ENCODE measurements around the gene SMURF1. TPM values are rescaled to one million over a fixed set of nuclear protein-coding genes. Genes with fewer than 3 reads are reported as not detected.

SMURF1 gene
- total RNA-seq, 1 donor from 2014 or later, result 35.0 TPM

DNA sequence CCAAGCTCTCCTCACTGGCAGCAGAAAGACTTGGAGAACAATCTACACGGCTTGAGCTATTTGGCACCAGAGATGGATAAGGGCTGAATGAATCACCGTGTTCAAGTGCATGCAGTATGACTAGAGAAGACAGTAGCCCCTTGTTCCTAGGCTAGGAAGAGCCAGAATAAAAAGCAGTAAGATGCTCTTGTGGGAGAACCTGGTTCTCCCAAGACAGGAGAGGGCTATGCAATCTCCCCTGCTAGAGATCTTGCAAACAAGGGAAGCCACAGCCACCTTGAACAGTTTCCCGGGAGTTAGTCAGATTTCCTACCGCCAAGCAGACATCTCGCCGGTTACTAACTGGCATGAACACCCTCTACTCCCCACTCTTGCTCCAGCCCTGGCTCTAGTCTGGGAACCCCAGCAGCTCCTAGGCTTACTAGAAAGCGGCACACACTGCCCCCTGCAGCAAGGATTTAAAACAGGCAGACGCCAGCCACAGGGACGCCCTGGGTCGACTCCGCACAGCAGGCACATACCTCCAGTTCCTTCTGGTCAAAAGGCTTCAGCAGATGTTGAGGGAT, 107.3 kb downstream of the SMURF1 start:
- no peaks in the 10 kb centered on the region for H3K27me3 ChIP-seq
- no peaks in the 10 kb centered on the region for H3K9me3 ChIP-seq
- peak; percentile 26 for ATAC-seq
- H3K27ac ChIP-seq, result no peak overlapping the region
- no peak for DNase-seq
- peaks cover 100% of the 10 kb centered on the region for H3K36me3 ChIP-seq
- TF ChIP-seq, protein P1, sequence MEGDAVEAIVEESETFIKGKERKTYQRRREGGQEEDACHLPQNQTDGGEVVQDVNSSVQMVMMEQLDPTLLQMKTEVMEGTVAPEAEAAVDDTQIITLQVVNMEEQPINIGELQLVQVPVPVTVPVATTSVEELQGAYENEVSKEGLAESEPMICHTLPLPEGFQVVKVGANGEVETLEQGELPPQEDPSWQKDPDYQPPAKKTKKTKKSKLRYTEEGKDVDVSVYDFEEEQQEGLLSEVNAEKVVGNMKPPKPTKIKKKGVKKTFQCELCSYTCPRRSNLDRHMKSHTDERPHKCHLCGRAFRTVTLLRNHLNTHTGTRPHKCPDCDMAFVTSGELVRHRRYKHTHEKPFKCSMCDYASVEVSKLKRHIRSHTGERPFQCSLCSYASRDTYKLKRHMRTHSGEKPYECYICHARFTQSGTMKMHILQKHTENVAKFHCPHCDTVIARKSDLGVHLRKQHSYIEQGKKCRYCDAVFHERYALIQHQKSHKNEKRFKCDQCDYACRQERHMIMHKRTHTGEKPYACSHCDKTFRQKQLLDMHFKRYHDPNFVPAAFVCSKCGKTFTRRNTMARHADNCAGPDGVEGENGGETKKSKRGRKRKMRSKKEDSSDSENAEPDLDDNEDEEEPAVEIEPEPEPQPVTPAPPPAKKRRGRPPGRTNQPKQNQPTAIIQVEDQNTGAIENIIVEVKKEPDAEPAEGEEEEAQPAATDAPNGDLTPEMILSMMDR (IDR thresholded peaks at IDR 0.05), result peak; percentile 25
- intact Hi-C loops (cut with DNase I), result no loop called here
- no peak overlapping the region for H3K4me3 ChIP-seq
- H3K4me1 ChIP-seq, result peaks cover 5% of the 10 kb centered on the region

DNA sequence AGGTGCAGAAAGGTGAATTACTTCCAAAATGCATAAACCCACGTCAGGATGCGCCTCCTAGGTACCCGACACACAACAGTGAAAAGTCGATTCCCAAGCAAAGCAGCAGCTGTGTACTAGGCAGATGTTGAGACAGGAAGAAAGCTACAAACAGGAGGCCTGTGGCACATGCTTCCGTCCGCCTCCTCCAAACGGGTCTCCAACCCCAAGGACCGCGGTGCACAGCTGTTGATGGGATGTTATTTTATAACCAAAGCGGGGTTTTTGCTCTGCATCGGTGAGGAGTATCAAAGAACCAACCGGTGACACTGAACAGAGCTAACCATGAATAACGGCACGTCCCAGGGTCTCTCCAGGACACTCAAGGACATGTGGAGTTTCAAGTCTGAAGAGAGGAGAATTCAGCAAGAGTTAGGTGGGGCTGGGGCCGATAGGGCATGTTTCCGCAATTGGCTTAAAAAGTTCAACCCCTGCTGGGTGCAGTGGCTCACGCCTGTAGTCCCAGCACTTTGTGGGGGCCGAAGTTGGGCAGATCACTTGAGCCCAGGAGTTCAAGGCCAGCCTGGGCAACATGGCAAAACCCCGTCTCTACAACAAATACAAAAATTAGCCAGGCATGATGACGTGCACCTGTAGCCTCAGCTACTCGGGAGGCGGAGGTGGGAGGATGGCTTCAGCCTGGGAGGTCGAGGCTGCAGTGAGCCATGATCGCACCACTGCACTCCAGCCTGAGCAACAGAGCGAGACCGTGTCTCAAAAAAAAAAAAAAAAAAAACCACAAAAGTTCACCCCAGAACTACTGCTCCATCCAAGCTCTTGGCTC, 108.0 kb downstream of the SMURF1 start:
- ATAC-seq (no peak), DNase-seq (no peak)
- Histone ChIP-seq H3K27ac (no peak overlapping the region), H3K9me3 (no peaks in the 10 kb centered on the region), H3K4me1 (peaks cover 5% of the 10 kb centered on the region), H3K36me3 (peaks cover 100% of the 10 kb centered on the region), H3K27me3 (no peaks in the 10 kb centered on the region), H3K4me3 (no peak overlapping the region)
- TF ChIP-seq, protein P1 (IDR thresholded peaks at IDR 0.05), result no peak
- intact Hi-C loops (cut with DNase I), result no loop called here

DNA sequence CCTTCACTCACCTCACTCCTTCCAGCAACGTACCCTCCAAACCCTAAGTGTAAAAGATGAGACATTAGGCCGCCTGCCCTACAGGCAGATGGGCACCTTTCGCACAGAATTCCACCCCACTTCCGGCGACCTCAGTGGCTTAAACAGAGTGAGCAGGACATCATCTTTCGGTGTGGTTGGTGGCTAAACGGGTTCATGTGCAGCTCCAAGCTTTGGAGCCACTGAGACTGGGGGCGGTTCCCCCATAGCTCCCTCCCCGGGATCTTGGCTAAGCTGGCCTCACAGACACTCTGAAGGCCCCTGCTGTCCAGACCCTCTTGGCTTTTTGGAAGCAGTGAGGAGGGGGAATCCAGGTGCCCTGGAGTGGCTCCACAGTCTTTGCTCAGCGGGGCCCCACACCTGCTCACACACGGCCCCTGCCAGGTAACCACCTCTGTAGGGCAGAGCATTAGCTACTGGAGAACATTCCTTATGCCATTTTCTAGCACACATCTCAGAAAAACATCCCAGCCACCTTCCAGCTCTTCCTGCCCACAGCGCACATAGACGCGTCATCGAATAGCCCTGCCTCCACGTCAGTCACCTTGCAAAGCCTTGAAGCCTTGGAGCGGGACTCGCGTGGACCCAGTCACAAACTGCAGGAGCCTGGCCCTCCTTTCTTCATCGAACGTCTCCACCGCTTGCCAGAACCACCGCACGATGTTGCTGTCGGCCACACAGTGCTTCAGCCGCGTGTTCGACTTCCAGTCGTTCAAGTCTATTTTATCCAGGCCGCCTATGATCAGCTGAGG, 108.8 kb downstream of the SMURF1 start:
- H3K4me1 ChIP-seq, result no peaks in the 10 kb centered on the region
- no peaks in the 10 kb centered on the region for H3K9me3 ChIP-seq
- H3K4me3 ChIP-seq, result no peak overlapping the region
- TF ChIP-seq, protein P1 (IDR thresholded peaks at IDR 0.05), result no peak
- H3K27ac ChIP-seq, result no peak overlapping the region
- intact Hi-C loops (cut with DNase I), result no loop called here
- no peak for ATAC-seq
- H3K27me3 ChIP-seq, result no peaks in the 10 kb centered on the region
- no peak for DNase-seq
- peaks cover 100% of the 10 kb centered on the region for H3K36me3 ChIP-seq

DNA sequence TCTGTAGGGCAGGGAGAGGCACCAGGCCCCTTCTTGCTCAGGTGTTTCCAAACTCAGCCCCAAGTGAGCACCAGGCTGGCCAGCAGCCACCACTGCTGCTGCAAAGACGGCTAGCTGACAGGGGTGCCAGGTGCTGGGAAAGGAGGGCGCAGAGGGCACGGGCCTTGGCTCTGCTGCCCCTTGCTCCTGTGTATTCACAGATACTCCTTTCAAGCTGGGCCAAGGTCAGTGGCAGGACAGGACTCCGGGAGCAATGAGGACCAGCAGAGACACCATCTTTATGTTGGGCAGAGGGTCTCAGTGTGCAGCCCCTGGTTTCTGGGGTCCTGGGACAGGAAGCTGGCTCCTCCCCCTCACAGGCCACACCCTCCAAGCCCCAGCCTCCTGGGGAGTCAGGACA, 110.1 kb downstream of the SMURF1 start:
- DNase-seq, result no peak
- intact Hi-C loops (cut with DNase I), result no loop called here
- H3K27ac ChIP-seq, result no peak overlapping the region
- H3K4me1 ChIP-seq, result no peaks in the 10 kb centered on the region
- no peak for ATAC-seq
- H3K27me3 ChIP-seq, result no peaks in the 10 kb centered on the region
- no peak overlapping the region for H3K4me3 ChIP-seq
- H3K9me3 ChIP-seq, result no peaks in the 10 kb centered on the region
- peaks cover 100% of the 10 kb centered on the region for H3K36me3 ChIP-seq
- TF ChIP-seq, protein P1 (IDR thresholded peaks at IDR 0.05), result no peak

DNA sequence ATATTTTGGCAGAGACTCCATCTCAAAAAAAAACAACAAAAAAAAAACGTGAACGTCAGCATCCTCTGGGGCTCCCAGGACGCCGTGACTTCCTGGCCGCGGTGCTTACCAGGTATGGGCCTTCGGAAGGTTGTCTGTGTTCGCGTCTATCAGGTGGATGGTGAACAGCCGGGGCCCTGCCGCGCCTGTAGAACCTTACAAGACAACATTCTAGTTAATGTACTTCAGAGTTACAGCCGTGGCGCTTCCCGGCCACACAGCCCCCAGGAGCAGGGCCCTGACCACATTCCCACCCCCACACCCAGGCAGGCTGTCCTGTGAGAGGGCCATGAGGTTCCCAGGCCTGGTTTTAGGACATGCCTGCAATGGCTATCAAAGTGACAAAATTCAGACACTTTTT, 111.0 kb downstream of the SMURF1 start:
- Histone ChIP-seq H3K4me1 (no peaks in the 10 kb centered on the region), H3K9me3 (no peaks in the 10 kb centered on the region), H3K4me3 (no peak overlapping the region), H3K27ac (no peak overlapping the region), H3K27me3 (no peaks in the 10 kb centered on the region), H3K36me3 (peaks cover 99% of the 10 kb centered on the region)
- TF ChIP-seq, protein P1 (IDR thresholded peaks at IDR 0.05), result no peak
- intact Hi-C loops (cut with DNase I), result no loop called here
- ATAC-seq (no peak), DNase-seq (no peak)
